Gastrocnemius medialis (tissue), 4 donors: ENCODE results near the gene ATP5F1B.

Source experiments
- POLR2A ChIP-seq, 2 donors: fragments of 450-650 bp; IDR thresholded peaks; one replicate each; pipeline ENCODE4 v1.6.1; 2017; ENCODE audit warnings: antibody characterized with exemption in 2 of 2, mild to moderate bottlenecking in 2 of 2, moderate library complexity in 2 of 2
- TF ChIP-seq, protein P1 (sequence below), 5 experiments: fragments of 450-650 bp in 3 of 5; fragments of 200-600 bp in 2 of 5; sonication (generic) in 2 of 5; IDR thresholded peaks in 4 of 5; conservative IDR thresholded peaks in 1 of 5; 1 replicate in 4 of 5; 2 replicates in 1 of 5; pipeline ENCODE4 v1.5.1; 2016 to 2019; ENCODE audit warnings: antibody characterized with exemption in 5 of 5, mild to moderate bottlenecking in 3 of 5, moderate library complexity in 3 of 5

DNA sequence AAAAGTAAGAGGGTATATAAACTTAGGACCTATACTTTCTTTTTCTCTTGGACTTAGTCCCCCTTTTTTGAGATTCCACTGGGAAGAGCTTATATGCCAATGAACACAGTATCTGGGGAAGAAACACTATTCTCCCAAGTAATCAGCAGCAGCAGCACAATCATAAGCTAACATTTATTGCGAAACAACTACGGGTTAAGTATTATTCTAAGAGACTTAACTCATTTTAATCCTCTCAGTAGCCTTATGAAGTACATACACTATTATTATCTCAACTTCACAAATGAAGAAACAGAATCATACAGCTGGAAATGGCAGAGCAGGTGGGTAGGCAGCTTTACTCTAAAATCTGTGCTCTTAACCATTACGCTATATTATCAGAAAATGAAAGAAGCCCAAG, 43.5 kb downstream of the ATP5F1B start:
- TF ChIP-seq, protein P1, sequence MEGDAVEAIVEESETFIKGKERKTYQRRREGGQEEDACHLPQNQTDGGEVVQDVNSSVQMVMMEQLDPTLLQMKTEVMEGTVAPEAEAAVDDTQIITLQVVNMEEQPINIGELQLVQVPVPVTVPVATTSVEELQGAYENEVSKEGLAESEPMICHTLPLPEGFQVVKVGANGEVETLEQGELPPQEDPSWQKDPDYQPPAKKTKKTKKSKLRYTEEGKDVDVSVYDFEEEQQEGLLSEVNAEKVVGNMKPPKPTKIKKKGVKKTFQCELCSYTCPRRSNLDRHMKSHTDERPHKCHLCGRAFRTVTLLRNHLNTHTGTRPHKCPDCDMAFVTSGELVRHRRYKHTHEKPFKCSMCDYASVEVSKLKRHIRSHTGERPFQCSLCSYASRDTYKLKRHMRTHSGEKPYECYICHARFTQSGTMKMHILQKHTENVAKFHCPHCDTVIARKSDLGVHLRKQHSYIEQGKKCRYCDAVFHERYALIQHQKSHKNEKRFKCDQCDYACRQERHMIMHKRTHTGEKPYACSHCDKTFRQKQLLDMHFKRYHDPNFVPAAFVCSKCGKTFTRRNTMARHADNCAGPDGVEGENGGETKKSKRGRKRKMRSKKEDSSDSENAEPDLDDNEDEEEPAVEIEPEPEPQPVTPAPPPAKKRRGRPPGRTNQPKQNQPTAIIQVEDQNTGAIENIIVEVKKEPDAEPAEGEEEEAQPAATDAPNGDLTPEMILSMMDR (IDR thresholded peaks at IDR 0.05 in 4 of 5, conservative IDR thresholded peaks at IDR 0.05 in 1 of 5): no peak
- TF ChIP-seq POLR2A (IDR thresholded peaks at IDR 0.05): no peak
